ENCODE measurements around the gene ADAR.

- TF ChIP-seq CTCF (IDR thresholded peaks at IDR 0.05) (no peak), EZH2 (IDR thresholded peaks at IDR 0.05) (no peak)
Measured at GRCh38 chr1:154629675-154630073, 21.7 kb upstream of the ADAR start.
